DOHH2 (cell line): ENCODE results near the gene ZNF83.
A peak's percentile ranks its signal among the peaks of the same experiment; 100 is the strongest.
"Not testable (repeated sequence)": the region's sequence is repeated elsewhere in the genome, so short reads cannot be mapped to it uniquely, and the experiment has no call there.

Source experiments
- H3F3A ChIP-seq: fragments of 200-600 bp; sonication (generic), shearing (Covaris generic); 2 replicates; pipeline ENCODE4 v1.6.0; 2016; ENCODE audit warnings: antibody characterized with exemption, mild to moderate bottlenecking; ENCODE audit not compliant: control insufficient read depth, insufficient read depth
- H3K27ac ChIP-seq: fragments of 200-600 bp; sonication (generic); 2 replicates; pipeline ENCODE4 v1.5.1; 2014; ENCODE audit warnings: low read depth, mild to moderate bottlenecking, low read length, moderate library complexity
- H3K27me3 ChIP-seq: fragments of 200-600 bp; sonication (generic); 2 replicates; pipeline ENCODE4 v1.6.1; 2014; ENCODE audit warnings: mild to moderate bottlenecking, low read length, mixed read lengths; ENCODE audit not compliant: control insufficient read depth
- H3K36me3 ChIP-seq: fragments of 200-600 bp; sonication (generic); 2 replicates; pipeline ENCODE4 v1.6.1; 2014; ENCODE audit warnings: mild to moderate bottlenecking, low read length, moderate library complexity, mixed read lengths; ENCODE audit not compliant: control insufficient read depth
- H3K4me1 ChIP-seq: fragments of 200-600 bp; sonication (generic); 2 replicates; pipeline ENCODE4 v1.6.1; 2014; ENCODE audit warnings: mild to moderate bottlenecking, low read length, mixed read lengths; ENCODE audit not compliant: control insufficient read depth
- H3K4me2 ChIP-seq: fragments of 200-600 bp; sonication (generic); 2 replicates; pipeline ENCODE4 v1.6.0; 2014; ENCODE audit warnings: mild to moderate bottlenecking, low read length, moderate library complexity
- H3K4me3 ChIP-seq: fragments of 200-600 bp; sonication (generic); 2 replicates; pipeline ENCODE4 v1.5.1; 2014; ENCODE audit warnings: mild to moderate bottlenecking, low read length, mixed read lengths
- H3K79me2 ChIP-seq: fragments of 200-600 bp; sonication (generic); 2 replicates; pipeline ENCODE4 v1.6.1; 2014; ENCODE audit warnings: mild to moderate bottlenecking, low read length, mixed read lengths; ENCODE audit not compliant: control insufficient read depth
- H3K9me2 ChIP-seq: fragments of 200-600 bp; sonication (generic); replicated peaks from 2 replicates; pipeline ENCODE4 v1.6.1; 2014; ENCODE audit warnings: mild to moderate bottlenecking, low read length, mixed read lengths; ENCODE audit not compliant: control insufficient read depth
- H3K9me3 ChIP-seq: fragments of 200-600 bp; sonication (generic); 2 replicates; pipeline ENCODE4 v1.6.1; 2014; ENCODE audit warnings: antibody characterized with exemption, low read length, mixed read lengths; ENCODE audit not compliant: control insufficient read depth, insufficient read depth
- H4K20me1 ChIP-seq: fragments of 200-600 bp; sonication (generic); 2 replicates; pipeline ENCODE4 v1.6.0; 2014; ENCODE audit warnings: low read depth, mild to moderate bottlenecking, antibody characterized with exemption, low read length, moderate library complexity; ENCODE audit not compliant: control insufficient read depth, insufficient read depth
- EZH2phosphoT487 ChIP-seq: fragments of 200-600 bp; sonication (generic); IDR thresholded peaks from 2 replicates; pipeline ENCODE4 v1.6.1; 2017; ENCODE audit warnings: borderline replicate concordance, mild to moderate bottlenecking, antibody characterized with exemption, low read length, moderate library complexity, mixed read lengths
- TF ChIP-seq, protein P1 (sequence below): fragments of 200-600 bp; sonication (generic); IDR thresholded peaks from one replicate; pipeline ENCODE4 v1.5.1; 2014; ENCODE audit warnings: antibody characterized with exemption, mild to moderate bottlenecking, low read depth, low read length; ENCODE audit not compliant: poor library complexity, severe bottlenecking

Gene ZNF83

GRCh38 chr19:52637718-52638585 is at the start of gene ZNF83:
ZNF83 (minus strand) TSS chr19:52638355.
- Histone ChIP-seq H3K4me2 (peak within 1 kb of the TSS; percentile 99), H3K4me1 (peaks cover 14% of the 10 kb centered on the region), H3K79me2 (peaks cover 22% of the 10 kb centered on the region), H4K20me1 (no peaks in the 10 kb centered on the region), H3K27me3 (no peaks in the 10 kb centered on the region), H3K36me3 (peaks cover 6% of the 10 kb centered on the region; the same call in 1 of the 2 replicates), H3K4me3 (peak within 1 kb of the TSS; percentile 79), H3F3A (0 out of 2 replicates have a peak, but pooled peaks cover 3% of the 10 kb centered on the region), H3K27ac (peak within 1 kb of the TSS; percentile 70), H3K9me2 (no peaks in the 10 kb centered on the region), H3K9me3 (no peaks in the 10 kb centered on the region)
- TF ChIP-seq, protein P1, sequence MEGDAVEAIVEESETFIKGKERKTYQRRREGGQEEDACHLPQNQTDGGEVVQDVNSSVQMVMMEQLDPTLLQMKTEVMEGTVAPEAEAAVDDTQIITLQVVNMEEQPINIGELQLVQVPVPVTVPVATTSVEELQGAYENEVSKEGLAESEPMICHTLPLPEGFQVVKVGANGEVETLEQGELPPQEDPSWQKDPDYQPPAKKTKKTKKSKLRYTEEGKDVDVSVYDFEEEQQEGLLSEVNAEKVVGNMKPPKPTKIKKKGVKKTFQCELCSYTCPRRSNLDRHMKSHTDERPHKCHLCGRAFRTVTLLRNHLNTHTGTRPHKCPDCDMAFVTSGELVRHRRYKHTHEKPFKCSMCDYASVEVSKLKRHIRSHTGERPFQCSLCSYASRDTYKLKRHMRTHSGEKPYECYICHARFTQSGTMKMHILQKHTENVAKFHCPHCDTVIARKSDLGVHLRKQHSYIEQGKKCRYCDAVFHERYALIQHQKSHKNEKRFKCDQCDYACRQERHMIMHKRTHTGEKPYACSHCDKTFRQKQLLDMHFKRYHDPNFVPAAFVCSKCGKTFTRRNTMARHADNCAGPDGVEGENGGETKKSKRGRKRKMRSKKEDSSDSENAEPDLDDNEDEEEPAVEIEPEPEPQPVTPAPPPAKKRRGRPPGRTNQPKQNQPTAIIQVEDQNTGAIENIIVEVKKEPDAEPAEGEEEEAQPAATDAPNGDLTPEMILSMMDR = no peak
- TF ChIP-seq EZH2phosphoT487 = no peak

DNA sequence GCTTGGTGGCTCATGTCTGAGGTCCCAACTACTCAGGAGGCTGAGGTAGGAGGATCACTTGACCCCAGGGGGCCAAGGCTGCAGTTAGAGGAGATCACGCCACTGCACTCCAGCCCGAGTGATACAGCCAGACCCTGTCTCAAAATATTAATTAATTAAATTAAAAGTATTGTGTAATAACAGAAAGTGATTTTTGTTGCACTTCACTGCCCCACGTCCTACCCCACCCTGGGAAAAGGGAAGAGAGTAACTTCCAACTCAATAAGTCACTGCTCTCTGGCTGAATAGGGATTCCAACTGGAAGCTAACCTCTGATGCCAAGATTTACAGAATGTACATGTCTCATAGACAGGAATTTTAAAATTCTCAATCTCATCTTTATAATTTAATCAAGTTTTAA is 49.5 kb upstream of the ZNF83 start:
- TF ChIP-seq EZH2phosphoT487 = no peak
- TF ChIP-seq, protein P1 = no peak
- Histone ChIP-seq H3K79me2 (peaks cover 70% of the 10 kb centered on the region), H3K27ac (no peak overlapping the region), H3K4me1 (peaks cover 26% of the 10 kb centered on the region), H3K9me2 (no peaks in the 10 kb centered on the region), H3K4me3 (no peak overlapping the region), H3K27me3 (no peaks in the 10 kb centered on the region), H3F3A (peaks cover 3% of the 10 kb centered on the region; the same call in 1 of the 2 replicates), H4K20me1 (no peaks in the 10 kb centered on the region), H3K9me3 (no peaks in the 10 kb centered on the region), H3K36me3 (peaks cover 38% of the 10 kb centered on the region), H3K4me2 (no peak overlapping the region)

DNA sequence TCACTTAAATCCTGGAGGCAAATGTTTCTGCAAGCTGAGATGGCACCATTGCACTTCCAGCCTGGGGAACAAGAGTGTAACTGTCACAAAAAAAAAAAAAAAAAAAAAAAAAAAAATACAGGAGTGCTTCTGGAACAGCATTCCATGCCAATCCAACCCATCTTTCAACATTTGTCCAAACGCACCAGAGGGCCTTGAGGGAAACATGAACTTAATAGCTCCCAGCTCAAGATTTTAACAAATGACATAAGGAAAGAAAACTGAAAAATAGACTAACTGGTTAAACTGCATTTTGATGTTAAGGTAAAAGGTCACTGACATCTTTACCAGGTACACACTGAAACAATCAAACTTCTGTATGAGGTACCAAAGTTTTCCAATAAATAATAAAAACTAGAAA is 47.7 kb upstream of the ZNF83 start:
- H4K20me1 ChIP-seq = no peaks in the 10 kb centered on the region

DNA sequence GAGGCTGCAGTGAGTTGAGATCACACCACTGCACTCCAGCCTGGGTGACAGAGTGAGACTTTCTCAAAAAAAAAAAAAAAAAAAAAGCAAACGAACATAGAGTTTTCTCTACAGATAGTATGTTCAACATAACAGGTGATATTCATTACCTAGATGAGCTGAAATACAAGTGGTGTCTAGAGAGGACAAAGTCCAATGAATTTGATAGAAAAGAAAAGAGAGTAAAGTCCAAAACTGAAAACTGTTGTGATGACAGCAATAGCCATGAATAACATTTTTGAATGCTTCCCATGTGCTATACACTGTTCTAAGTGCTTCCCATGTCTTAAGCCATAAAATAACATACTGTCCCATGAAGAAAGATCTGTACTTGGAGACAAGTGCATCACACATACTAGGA is 43.1 kb upstream of the ZNF83 start:
- peaks cover 88% of the 10 kb centered on the region for H3K79me2 ChIP-seq
- H3K9me2 ChIP-seq, H3K4me2 ChIP-seq, H3K27me3 ChIP-seq, H3K4me3 ChIP-seq, H3K9me3 ChIP-seq, H3K27ac ChIP-seq, H3F3A ChIP-seq, H4K20me1 ChIP-seq, H3K4me1 ChIP-seq: not testable (repeated sequence)
- H3K36me3 ChIP-seq = peaks cover 47% of the 10 kb centered on the region

More for the DNA sequence above, 47.7 kb upstream of the ZNF83 start:
- H3K9me3 ChIP-seq = no peaks in the 10 kb centered on the region
- H3K27me3 ChIP-seq = no peaks in the 10 kb centered on the region
- H3K4me1 ChIP-seq = peaks cover 16% of the 10 kb centered on the region
- TF ChIP-seq, protein P1 = no peak
- no peak for TF ChIP-seq EZH2phosphoT487
- H3K36me3 ChIP-seq = peaks cover 40% of the 10 kb centered on the region
- H3K9me2 ChIP-seq = no peaks in the 10 kb centered on the region
- no peak overlapping the region for H3K4me2 ChIP-seq
- no peak overlapping the region for H3K4me3 ChIP-seq
- H3F3A ChIP-seq = no peaks in the 10 kb centered on the region
- H3K27ac ChIP-seq = no peak overlapping the region
- peaks cover 88% of the 10 kb centered on the region for H3K79me2 ChIP-seq
